Fibroblast of mammary gland (primary cell): ENCODE results near the gene TMEM238.

Source experiments
- DNase-seq: peaks from one replicate; pipeline ENCODE4 v3.0.0-alpha.2; 2010; ENCODE audit warnings: low read depth
- H3K4me3 ChIP-seq: 2 replicates; pipeline ENCODE4 v1.5.1; 2011; ENCODE audit warnings: low read depth, mild to moderate bottlenecking, low read length, moderate library complexity; ENCODE audit not compliant: control insufficient read depth
- CTCF ChIP-seq: conservative IDR thresholded peaks from 2 replicates; pipeline ENCODE4 v1.5.1; 2011; ENCODE audit warnings: low read depth, low read length, inconsistent platforms; ENCODE audit not compliant: control insufficient read depth, insufficient read depth

The TMEM238 gene

GRCh38 chr19:55347442-55348009 is 36.6 kb downstream of the TMEM238 start:
- TF ChIP-seq CTCF: no peak
- no peak overlapping the region for H3K4me3 ChIP-seq
- no peak for DNase-seq

- peak; percentile 25 for DNase-seq
- H3K4me3 ChIP-seq: no peak overlapping the region
- no peak for TF ChIP-seq CTCF
These were observed 37.2 kb downstream of the TMEM238 start for GRCh38 chr19:55346725-55347441.

GRCh38 chr19:55345818-55346724 is 38.0 kb downstream of the TMEM238 start:
- TF ChIP-seq CTCF: no peak
- H3K4me3 ChIP-seq: no peak overlapping the region
- peak; percentile 80 for DNase-seq

- H3K4me3 ChIP-seq: no peak overlapping the region
- no peak for TF ChIP-seq CTCF
- DNase-seq: no peak
These were observed 38.8 kb downstream of the TMEM238 start for GRCh38 chr19:55345101-55345817.

- no peak overlapping the region for H3K4me3 ChIP-seq
- TF ChIP-seq CTCF: no peak
- DNase-seq: no peak
These were observed 39.6 kb downstream of the TMEM238 start for GRCh38 chr19:55344444-55344843.

- DNase-seq: no peak
- H3K4me3 ChIP-seq: peak overlapping the region; percentile 6
- no peak for TF ChIP-seq CTCF
These were observed 42.2 kb downstream of the TMEM238 start for GRCh38 chr19:55341595-55342531.
